ENCODE results near the gene RESP18.

RESP18 gene

GRCh38 chr2:219344751-219345430, 12.3 kb upstream of the RESP18 start:
- Histone ChIP-seq H4K20me1 (ENCODE audit: insufficient read depth, low read length) (no peaks in the 10 kb centered on the region), H2AFZ (ENCODE audit: low read depth, low read length) (no peak overlapping the region), H3K79me2 (ENCODE audit: insufficient read depth, low read length) (no peaks in the 10 kb centered on the region), H3K27ac (ENCODE audit: low read length) (no peak overlapping the region), H3K4me3 (ENCODE audit: low read depth in 1 of 2, low read length in 2 of 2) (no peak overlapping the region), H3K27me3 (ENCODE audit: insufficient read depth, low read length, poor library complexity) (no peaks in the 10 kb centered on the region), H3K9ac (ENCODE audit: low read depth, low read length) (no peak overlapping the region), H3K9me3 (ENCODE audit: insufficient read depth, low read length, severe bottlenecking) (no peaks in the 10 kb centered on the region), H3K4me2 (ENCODE audit: insufficient read depth, low read length) (no peak overlapping the region), H3K4me1 (ENCODE audit: insufficient read depth, low read length) (no peaks in the 10 kb centered on the region), H3K36me3 (ENCODE audit: insufficient read depth, low read length) (no peaks in the 10 kb centered on the region)
- TF ChIP-seq CTCF (IDR thresholded peaks at IDR 0.05; ENCODE audit: borderline replicate concordance, extremely low read depth, low read length, poor library complexity, severe bottlenecking) (no peak), EZH2 (IDR thresholded peaks at IDR 0.05; ENCODE audit: borderline replicate concordance, low read depth, low read length, severe bottlenecking) (no peak)
- DNase-seq: no peak
- no peak for ATAC-seq (ENCODE audit: insufficient read depth, low read depth)

- no peak overlapping the region for H3K27ac ChIP-seq (ENCODE audit: low read length)
- no peak overlapping the region for H2AFZ ChIP-seq (ENCODE audit: low read depth, low read length)
- ATAC-seq (ENCODE audit: insufficient read depth, low read depth) (no peak), DNase-seq (no peak)
- TF ChIP-seq EZH2 (IDR thresholded peaks at IDR 0.05; ENCODE audit: borderline replicate concordance, low read depth, low read length, severe bottlenecking): no peak
- TF ChIP-seq CTCF (IDR thresholded peaks at IDR 0.05; ENCODE audit: borderline replicate concordance, extremely low read depth, low read length, poor library complexity, severe bottlenecking): no peak
- no peaks in the 10 kb centered on the region for H3K36me3 ChIP-seq (ENCODE audit: insufficient read depth, low read length)
- H3K27me3 ChIP-seq (ENCODE audit: insufficient read depth, low read length, poor library complexity): no peaks in the 10 kb centered on the region
- H4K20me1 ChIP-seq (ENCODE audit: insufficient read depth, low read length): no peaks in the 10 kb centered on the region
- no peaks in the 10 kb centered on the region for H3K79me2 ChIP-seq (ENCODE audit: insufficient read depth, low read length)
- no peak overlapping the region for H3K9ac ChIP-seq (ENCODE audit: low read depth, low read length)
- H3K4me2 ChIP-seq (ENCODE audit: insufficient read depth, low read length): no peak overlapping the region
- no peaks in the 10 kb centered on the region for H3K9me3 ChIP-seq (ENCODE audit: insufficient read depth, low read length, severe bottlenecking)
- no peaks in the 10 kb centered on the region for H3K4me1 ChIP-seq (ENCODE audit: insufficient read depth, low read length)
- H3K4me3 ChIP-seq (ENCODE audit: low read depth in 1 of 2, low read length in 2 of 2): no peak overlapping the region
These were observed 2.8 kb upstream of the RESP18 start for GRCh38 chr2:219335373-219335786.

GRCh38 chr2:219334076-219334475, 1.5 kb upstream of the RESP18 start:
- H2AFZ ChIP-seq (ENCODE audit: low read depth, low read length): no peak overlapping the region
- ATAC-seq (ENCODE audit: insufficient read depth, low read depth): no peak
- H3K4me3 ChIP-seq (ENCODE audit: low read depth in 1 of 2, low read length in 2 of 2): no peak overlapping the region
- H3K36me3 ChIP-seq (ENCODE audit: insufficient read depth, low read length): no peaks in the 10 kb centered on the region
- H3K27ac ChIP-seq (ENCODE audit: low read length): no peak overlapping the region
- no peak for DNase-seq
- no peaks in the 10 kb centered on the region for H4K20me1 ChIP-seq (ENCODE audit: insufficient read depth, low read length)
- H3K9me3 ChIP-seq (ENCODE audit: insufficient read depth, low read length, severe bottlenecking): no peaks in the 10 kb centered on the region
- no peaks in the 10 kb centered on the region for H3K4me1 ChIP-seq (ENCODE audit: insufficient read depth, low read length)
- no peak overlapping the region for H3K9ac ChIP-seq (ENCODE audit: low read depth, low read length)
- H3K79me2 ChIP-seq (ENCODE audit: insufficient read depth, low read length): no peaks in the 10 kb centered on the region
- no peak for TF ChIP-seq EZH2 (IDR thresholded peaks at IDR 0.05; ENCODE audit: borderline replicate concordance, low read depth, low read length, severe bottlenecking)
- no peak for TF ChIP-seq CTCF (IDR thresholded peaks at IDR 0.05; ENCODE audit: borderline replicate concordance, extremely low read depth, low read length, poor library complexity, severe bottlenecking)
- H3K27me3 ChIP-seq (ENCODE audit: insufficient read depth, low read length, poor library complexity): peaks cover 3% of the 10 kb centered on the region
- H3K4me2 ChIP-seq (ENCODE audit: insufficient read depth, low read length): no peak overlapping the region

Measured in DND-41 (cell line).